ENCODE measurements around the gene ADGRF3.

ADGRF3 gene

DNA sequence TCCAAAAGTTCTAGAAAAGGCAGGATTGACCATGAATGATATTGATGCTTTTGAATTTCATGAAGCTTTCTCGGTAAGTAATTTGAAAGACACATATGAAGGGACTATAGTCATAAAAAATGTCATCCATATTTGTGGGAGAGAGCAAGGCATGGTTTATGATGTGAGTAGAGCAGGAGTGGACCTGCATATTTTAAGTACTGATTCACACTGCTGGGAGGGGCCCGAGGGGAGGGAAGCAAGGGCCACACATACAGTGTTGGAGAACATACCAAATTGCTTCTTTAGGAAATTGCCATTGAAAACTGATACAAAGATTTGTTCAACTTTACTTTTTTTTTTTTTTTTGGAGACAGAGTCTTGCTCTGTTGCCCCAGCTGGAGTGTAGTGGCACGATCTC is 62.5 kb downstream of the ADGRF3 start:
- Histone ChIP-seq H3F3A (ENCODE audit: insufficient read depth, low read length) (no peaks in the 10 kb centered on the region), H3K27ac (ENCODE audit: low read depth, low read length, poor library complexity, severe bottlenecking) (no peak overlapping the region), H3K9me2 (ENCODE audit: low read depth, low read length) (no peaks in the 10 kb centered on the region), H3K79me2 (ENCODE audit: insufficient read depth, low read length) (no peaks in the 10 kb centered on the region), H3K27me3 (ENCODE audit: insufficient read depth, low read length) (no peaks in the 10 kb centered on the region), H4K20me1 (ENCODE audit: insufficient read depth, low read length) (no peaks in the 10 kb centered on the region), H3K4me1 (ENCODE audit: insufficient read depth, low read length, severe bottlenecking) (no peaks in the 10 kb centered on the region), H3K4me2 (ENCODE audit: low read length) (no peak overlapping the region), H2AFZ (ENCODE audit: low read length) (no peak overlapping the region), H3K4me3 (ENCODE audit: low read depth, low read length, poor library complexity, severe bottlenecking) (no peak overlapping the region), H3K9me3 (ENCODE audit: low read length) (no peaks in the 10 kb centered on the region), H3K36me3 (ENCODE audit: insufficient read depth, low read length) (peaks cover 62% of the 10 kb centered on the region), H3K9ac (ENCODE audit: low read length) (no peak overlapping the region)
- TF ChIP-seq, protein P1, sequence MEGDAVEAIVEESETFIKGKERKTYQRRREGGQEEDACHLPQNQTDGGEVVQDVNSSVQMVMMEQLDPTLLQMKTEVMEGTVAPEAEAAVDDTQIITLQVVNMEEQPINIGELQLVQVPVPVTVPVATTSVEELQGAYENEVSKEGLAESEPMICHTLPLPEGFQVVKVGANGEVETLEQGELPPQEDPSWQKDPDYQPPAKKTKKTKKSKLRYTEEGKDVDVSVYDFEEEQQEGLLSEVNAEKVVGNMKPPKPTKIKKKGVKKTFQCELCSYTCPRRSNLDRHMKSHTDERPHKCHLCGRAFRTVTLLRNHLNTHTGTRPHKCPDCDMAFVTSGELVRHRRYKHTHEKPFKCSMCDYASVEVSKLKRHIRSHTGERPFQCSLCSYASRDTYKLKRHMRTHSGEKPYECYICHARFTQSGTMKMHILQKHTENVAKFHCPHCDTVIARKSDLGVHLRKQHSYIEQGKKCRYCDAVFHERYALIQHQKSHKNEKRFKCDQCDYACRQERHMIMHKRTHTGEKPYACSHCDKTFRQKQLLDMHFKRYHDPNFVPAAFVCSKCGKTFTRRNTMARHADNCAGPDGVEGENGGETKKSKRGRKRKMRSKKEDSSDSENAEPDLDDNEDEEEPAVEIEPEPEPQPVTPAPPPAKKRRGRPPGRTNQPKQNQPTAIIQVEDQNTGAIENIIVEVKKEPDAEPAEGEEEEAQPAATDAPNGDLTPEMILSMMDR (IDR thresholded peaks at IDR 0.05; ENCODE audit: low read length) = no peak
- no peak for TF ChIP-seq EZH2 (IDR thresholded peaks at IDR 0.05; ENCODE audit: borderline replicate concordance, low read length)

DNA sequence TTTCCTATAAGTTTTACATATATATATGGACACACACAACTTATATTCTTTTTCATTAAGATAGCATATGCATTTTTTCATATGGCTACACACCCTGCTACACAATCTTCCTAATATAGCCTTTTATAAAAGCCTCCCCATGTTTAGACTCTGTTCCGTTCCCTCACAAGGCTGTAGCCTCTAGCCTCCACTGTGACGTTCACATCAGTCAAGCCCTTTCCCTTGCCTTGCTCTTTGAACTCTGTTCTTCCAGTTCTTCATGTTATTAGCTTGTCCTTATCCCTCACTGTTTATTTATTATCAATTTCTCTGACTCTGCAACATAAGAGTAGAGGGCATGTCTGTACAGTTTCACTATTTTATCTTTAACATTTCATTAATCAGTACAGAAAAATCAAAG is 63.0 kb downstream of the ADGRF3 start:
- no peak overlapping the region for H3K9ac ChIP-seq (ENCODE audit: low read length)
- H3K4me1 ChIP-seq (ENCODE audit: insufficient read depth, low read length, severe bottlenecking) = no peaks in the 10 kb centered on the region
- no peak overlapping the region for H3K4me3 ChIP-seq (ENCODE audit: low read depth, low read length, poor library complexity, severe bottlenecking)
- H3F3A ChIP-seq (ENCODE audit: insufficient read depth, low read length) = no peaks in the 10 kb centered on the region
- H2AFZ ChIP-seq (ENCODE audit: low read length) = no peak overlapping the region
- no peak for TF ChIP-seq EZH2 (IDR thresholded peaks at IDR 0.05; ENCODE audit: borderline replicate concordance, low read length)
- TF ChIP-seq, protein P1 (IDR thresholded peaks at IDR 0.05; ENCODE audit: low read length) = no peak
- H3K9me2 ChIP-seq (ENCODE audit: low read depth, low read length) = no peaks in the 10 kb centered on the region
- no peaks in the 10 kb centered on the region for H3K9me3 ChIP-seq (ENCODE audit: low read length)
- H3K4me2 ChIP-seq (ENCODE audit: low read length) = no peak overlapping the region
- H4K20me1 ChIP-seq (ENCODE audit: insufficient read depth, low read length) = no peaks in the 10 kb centered on the region
- H3K79me2 ChIP-seq (ENCODE audit: insufficient read depth, low read length) = no peaks in the 10 kb centered on the region
- H3K27me3 ChIP-seq (ENCODE audit: insufficient read depth, low read length) = no peaks in the 10 kb centered on the region
- H3K36me3 ChIP-seq (ENCODE audit: insufficient read depth, low read length) = peaks cover 67% of the 10 kb centered on the region
- H3K27ac ChIP-seq (ENCODE audit: low read depth, low read length, poor library complexity, severe bottlenecking) = no peak overlapping the region

DNA sequence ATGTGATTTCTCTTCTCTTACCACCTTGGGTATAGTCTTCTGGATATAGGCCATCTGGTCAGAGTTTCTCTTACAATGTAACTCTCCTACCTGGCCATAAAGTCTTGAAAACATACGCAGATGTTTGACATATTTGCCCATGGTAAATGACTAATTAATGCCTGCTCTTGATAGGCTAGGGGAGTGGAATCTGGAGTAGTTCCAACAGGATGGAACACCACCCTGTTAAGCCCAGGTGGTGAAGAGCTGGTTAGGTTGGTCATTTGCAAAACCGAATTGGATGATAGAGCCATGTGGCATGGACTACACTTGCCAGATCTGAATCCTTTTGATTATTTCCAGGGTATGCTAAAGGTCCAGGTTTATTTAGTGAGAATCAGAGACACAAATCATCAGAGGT is 65.4 kb downstream of the ADGRF3 start:
- no peak for TF ChIP-seq EZH2 (IDR thresholded peaks at IDR 0.05; ENCODE audit: borderline replicate concordance, low read length)
- Histone ChIP-seq H3K36me3 (ENCODE audit: insufficient read depth, low read length) (peaks cover 67% of the 10 kb centered on the region), H3K9ac (ENCODE audit: low read length) (no peak overlapping the region), H4K20me1 (ENCODE audit: insufficient read depth, low read length) (no peaks in the 10 kb centered on the region), H3K79me2 (ENCODE audit: insufficient read depth, low read length) (no peaks in the 10 kb centered on the region), H3K27me3 (ENCODE audit: insufficient read depth, low read length) (no peaks in the 10 kb centered on the region), H3K4me1 (ENCODE audit: insufficient read depth, low read length, severe bottlenecking) (no peaks in the 10 kb centered on the region), H3K27ac (ENCODE audit: low read depth, low read length, poor library complexity, severe bottlenecking) (no peak overlapping the region), H2AFZ (ENCODE audit: low read length) (no peak overlapping the region), H3K4me3 (ENCODE audit: low read depth, low read length, poor library complexity, severe bottlenecking) (no peak overlapping the region), H3K9me3 (ENCODE audit: low read length) (no peaks in the 10 kb centered on the region), H3K4me2 (ENCODE audit: low read length) (no peak overlapping the region), H3F3A (ENCODE audit: insufficient read depth, low read length) (no peaks in the 10 kb centered on the region), H3K9me2 (ENCODE audit: low read depth, low read length) (no peaks in the 10 kb centered on the region)

GRCh38 chr2:26279886-26280285 is 66.7 kb downstream of the ADGRF3 start:
- H3K27me3 ChIP-seq (ENCODE audit: insufficient read depth, low read length) = no peaks in the 10 kb centered on the region
- H3K4me3 ChIP-seq (ENCODE audit: low read depth, low read length, poor library complexity, severe bottlenecking) = no peak overlapping the region
- H3K27ac ChIP-seq (ENCODE audit: low read depth, low read length, poor library complexity, severe bottlenecking) = no peak overlapping the region
- no peaks in the 10 kb centered on the region for H3K4me1 ChIP-seq (ENCODE audit: insufficient read depth, low read length, severe bottlenecking)
- H3K9ac ChIP-seq (ENCODE audit: low read length) = no peak overlapping the region
- TF ChIP-seq, protein P1 (IDR thresholded peaks at IDR 0.05; ENCODE audit: low read length) = no peak
- no peak for TF ChIP-seq EZH2 (IDR thresholded peaks at IDR 0.05; ENCODE audit: borderline replicate concordance, low read length)
- H3K4me2 ChIP-seq (ENCODE audit: low read length) = no peak overlapping the region
- no peaks in the 10 kb centered on the region for H4K20me1 ChIP-seq (ENCODE audit: insufficient read depth, low read length)
- H3K9me3 ChIP-seq (ENCODE audit: low read length) = no peaks in the 10 kb centered on the region
- no peak overlapping the region for H2AFZ ChIP-seq (ENCODE audit: low read length)
- H3K79me2 ChIP-seq (ENCODE audit: insufficient read depth, low read length) = no peaks in the 10 kb centered on the region
- H3K9me2 ChIP-seq (ENCODE audit: low read depth, low read length) = no peaks in the 10 kb centered on the region
- peaks cover 58% of the 10 kb centered on the region for H3K36me3 ChIP-seq (ENCODE audit: insufficient read depth, low read length)
- no peaks in the 10 kb centered on the region for H3F3A ChIP-seq (ENCODE audit: insufficient read depth, low read length)

Data from OCI-LY1 (cell line).